Skeletal muscle tissue (tissue), 4 donors: Measurements from ENCODE around the gene ILKAP. TPM values are rescaled to one million over a fixed set of nuclear protein-coding genes. Genes with fewer than 3 reads are reported as not detected.

Experiments used
- H3K27ac ChIP-seq: one replicate; pipeline ENCODE4 v1.7.0; 2013; ENCODE audit warnings: mild to moderate bottlenecking, low read depth, low read length, inconsistent platforms
- H3K27me3 ChIP-seq, 3 donors: one replicate each; pipeline ENCODE4 v1.7.0; 2013; ENCODE audit warnings: low read length in 3 of 3; ENCODE audit not compliant: control insufficient read depth in 3 of 3, insufficient read depth in 3 of 3
- H3K36me3 ChIP-seq, 3 donors: one replicate each; pipeline ENCODE4 v1.7.0; 2013; ENCODE audit warnings: low read length in 3 of 3; ENCODE audit not compliant: control insufficient read depth in 3 of 3, insufficient read depth in 3 of 3
- H3K4me1 ChIP-seq, 3 donors: one replicate each; pipeline ENCODE4 v1.7.0; 2013; ENCODE audit warnings: low read length in 3 of 3, mild to moderate bottlenecking in 3 of 3; ENCODE audit not compliant: control insufficient read depth in 3 of 3, insufficient read depth in 3 of 3
- H3K4me3 ChIP-seq, 3 donors: one replicate each; pipeline ENCODE4 v1.7.0; 2013; ENCODE audit warnings: low read length in 3 of 3
- H3K9ac ChIP-seq, 3 donors: one replicate each; pipeline ENCODE4 v1.7.0; 2013; ENCODE audit warnings: low read length in 3 of 3, mild to moderate bottlenecking in 3 of 3, moderate library complexity in 2 of 3, low read depth in 1 of 3
- H3K9me3 ChIP-seq, 3 donors: one replicate each; pipeline ENCODE4 v1.7.0; 2013; ENCODE audit warnings: low read length in 3 of 3; ENCODE audit not compliant: control insufficient read depth in 3 of 3
- total RNA-seq: library from RNA; depleted of rRNA; stranded (reverse); fragments of >200 nt; gene quantifications from one replicate; pipeline ENCODE4 v1.2.3, GENCODE V29; 2014
- donor health status: Osteomylitis.

The ILKAP gene
- total RNA-seq, 1 donor from 2014 or later, result 33.4 TPM

GRCh38 chr2:238167761-238168160 lies 35.7 kb downstream of the ILKAP start:
- Histone ChIP-seq H3K27ac (no peak overlapping the region), H3K27me3 (peaks cover 0 to 9% (median 2%) of the 10 kb centered on the region in 3 donors), H3K9ac (no peak overlapping the region), H3K9me3 (no peaks in the 10 kb centered on the region), H3K4me1 (peaks cover 20 to 29% (median 26%) of the 10 kb centered on the region in 3 donors), H3K4me3 (no peak overlapping the region), H3K36me3 (peaks cover 31 to 42% (median 41%) of the 10 kb centered on the region in 3 donors)

- Histone ChIP-seq H3K36me3 (peaks cover 26 to 37% (median 37%) of the 10 kb centered on the region in 3 donors), H3K9ac (peak overlapping the region in 1 of 3 donors; percentile 54), H3K27me3 (peaks cover 0 to 10% (median 6%) of the 10 kb centered on the region in 3 donors), H3K9me3 (no peaks in the 10 kb centered on the region), H3K4me1 (peaks cover 20 to 29% (median 26%) of the 10 kb centered on the region in 3 donors), H3K27ac (no peak overlapping the region), H3K4me3 (no peak overlapping the region)
These were observed 36.2 kb downstream of the ILKAP start for GRCh38 chr2:238167344-238167715.

GRCh38 chr2:238166391-238167343 lies 36.8 kb downstream of the ILKAP start:
- H3K4me3 ChIP-seq, result no peak overlapping the region
- H3K36me3 ChIP-seq, result peaks cover 23 to 31% (median 31%) of the 10 kb centered on the region in 3 donors
- no peak overlapping the region for H3K27ac ChIP-seq
- H3K27me3 ChIP-seq, result peaks cover 0 to 10% (median 9%) of the 10 kb centered on the region in 3 donors
- H3K9ac ChIP-seq, result peak overlapping the region in 1 of 3 donors; percentile 54
- H3K4me1 ChIP-seq, result peaks cover 20 to 29% (median 26%) of the 10 kb centered on the region in 3 donors
- H3K9me3 ChIP-seq, result no peaks in the 10 kb centered on the region

- Histone ChIP-seq H3K4me3 (no peak overlapping the region), H3K9ac (peak overlapping the region in 1 of 3 donors; percentile 33), H3K9me3 (no peaks in the 10 kb centered on the region), H3K27me3 (peaks cover 5 to 10% (median 10%) of the 10 kb centered on the region in 3 donors), H3K27ac (no peak overlapping the region), H3K36me3 (peaks cover 17 to 27% (median 24%) of the 10 kb centered on the region in 3 donors), H3K4me1 (peaks cover 20 to 31% (median 22%) of the 10 kb centered on the region in 3 donors)
These were observed 38.1 kb downstream of the ILKAP start for GRCh38 chr2:238165288-238165921.

GRCh38 chr2:238164906-238165287 lies 38.6 kb downstream of the ILKAP start:
- Histone ChIP-seq H3K27me3 (peaks cover 10 to 16% (median 15%) of the 10 kb centered on the region in 3 donors), H3K36me3 (peaks cover 13 to 22% (median 18%) of the 10 kb centered on the region in 3 donors), H3K4me3 (no peak overlapping the region), H3K9ac (no peak overlapping the region), H3K27ac (no peak overlapping the region), H3K9me3 (no peaks in the 10 kb centered on the region), H3K4me1 (peaks cover 18 to 31% (median 22%) of the 10 kb centered on the region in 3 donors)

- H3K9ac ChIP-seq, result no peak overlapping the region
- no peaks in the 10 kb centered on the region for H3K9me3 ChIP-seq
- peaks cover 16 to 31% (median 21%) of the 10 kb centered on the region in 3 donors for H3K4me1 ChIP-seq
- H3K27ac ChIP-seq, result no peak overlapping the region
- no peak overlapping the region for H3K4me3 ChIP-seq
- H3K27me3 ChIP-seq, result peaks cover 16 to 21% (median 18%) of the 10 kb centered on the region in 3 donors
- H3K36me3 ChIP-seq, result peaks cover 4 to 13% (median 8%) of the 10 kb centered on the region in 3 donors
These were observed 39.9 kb downstream of the ILKAP start for GRCh38 chr2:238163481-238164198.

- H3K9me3 ChIP-seq, result no peaks in the 10 kb centered on the region
- H3K27ac ChIP-seq, result no peak overlapping the region
- peaks cover 16 to 34% (median 25%) of the 10 kb centered on the region in 3 donors for H3K4me1 ChIP-seq
- no peak overlapping the region for H3K9ac ChIP-seq
- peaks cover 18 to 25% (median 19%) of the 10 kb centered on the region in 3 donors for H3K27me3 ChIP-seq
- peaks cover 1 to 8% (median 3%) of the 10 kb centered on the region in 3 donors for H3K36me3 ChIP-seq
- H3K4me3 ChIP-seq, result no peak overlapping the region
These were observed 40.6 kb downstream of the ILKAP start for GRCh38 chr2:238162846-238163441.

- Histone ChIP-seq H3K9ac (no peak overlapping the region), H3K4me1 (peaks cover 16 to 32% (median 23%) of the 10 kb centered on the region in 3 donors), H3K27ac (no peak overlapping the region), H3K36me3 (peaks cover 0 to 3% (median 0%) of the 10 kb centered on the region in 3 donors), H3K27me3 (peaks cover 18 to 25% (median 19%) of the 10 kb centered on the region in 3 donors), H3K9me3 (no peaks in the 10 kb centered on the region), H3K4me3 (no peak overlapping the region)
These were observed 41.1 kb downstream of the ILKAP start for GRCh38 chr2:238162251-238162845.
